GM12878 (cell line): ENCODE measurements around the gene TOP1. TPM values are rescaled to one million over a fixed set of nuclear protein-coding genes. Genes with fewer than 3 reads are reported as not detected.

Source experiments
- ATAC-seq: fragments of 200-7000 bp; cut with Tn5 transposase; 3 replicates; pipeline ENCODE4 v1.9.1; 2020; ENCODE audit warnings: mild to moderate bottlenecking, moderate library complexity
- BruUV-seq: library from RNA; stranded (reverse); fragments of 400-500 nt; replicated peaks from 2 replicates; lab custom pipeline; 2021; lab: Mats Ljungman, UMichigan
- CTCF ChIA-PET: fragments of 300-600 bp; sonication (Branson Sonifier 250); formaldehyde crosslinking; extraction: SDS; loops from one replicate; lab custom pipeline; 2021; ENCODE audit warnings: inconsistent platforms; lab: Yijun Ruan, JAX
- POLR2A ChIA-PET: fragments of 350-600 bp; formaldehyde crosslinking; extraction: SDS; loops from one replicate; lab custom pipeline; 2021; ENCODE audit warnings: inconsistent platforms; lab: Charles Lee
- RAD21 ChIA-PET: fragments of 300-600 bp; sonication (Branson Sonifier 250); formaldehyde crosslinking; loops from one replicate; lab custom pipeline; 2023; ENCODE audit warnings: antibody characterized with exemption; ENCODE audit not compliant: unreplicated experiment; lab: Charles Lee
- SMC1A ChIA-PET: fragments of 300-600 bp; sonication (Branson Sonifier 250); formaldehyde crosslinking; loops from one replicate; lab custom pipeline; 2023; ENCODE audit not compliant: unreplicated experiment, uncharacterized antibody; lab: Charles Lee
- DNase-seq: peaks from one replicate; pipeline ENCODE4 v3.0.0-alpha.2; 2011; ENCODE audit warnings: low read depth, low spot score
- FAIRE-seq: peaks from 3 replicates; lab custom pipeline; 2011; peaks lifted over from hg19 to GRCh38; lab: Jason Lieb, UNC
- H2AFZ ChIP-seq: 2 replicates; pipeline ENCODE4 v1.6.0; 2011; ENCODE audit warnings: low read depth, low read length, control low read depth; ENCODE audit not compliant: control insufficient read depth
- H3K27ac ChIP-seq: 2 replicates; pipeline ENCODE4 v1.5.1; 2011; ENCODE audit warnings: control low read depth; ENCODE audit not compliant: control insufficient read depth, insufficient read depth
- H3K27me3 ChIP-seq, 2 experiments: replicated peaks in 1 of 2; 2 replicates each; pipeline versions ENCODE4 v1.6.0 to v1.6.1; 2011; ENCODE audit warnings: low read length in 1 of 2; ENCODE audit not compliant: control insufficient read depth in 2 of 2, insufficient read depth in 2 of 2
- H3K36me3 ChIP-seq, 2 experiments: 2 replicates each; pipeline ENCODE4 v1.5.1; 2011; ENCODE audit warnings: low read length in 1 of 2; ENCODE audit not compliant: control insufficient read depth in 2 of 2, insufficient read depth in 2 of 2
- H3K4me1 ChIP-seq: 2 replicates; pipeline ENCODE4 v1.6.1; 2011; ENCODE audit warnings: mild to moderate bottlenecking, low read length, moderate library complexity, mixed read lengths; ENCODE audit not compliant: control insufficient read depth, insufficient read depth
- H3K4me2 ChIP-seq: 2 replicates; pipeline ENCODE4 v1.6.0; 2011; ENCODE audit warnings: control low read depth; ENCODE audit not compliant: control insufficient read depth, insufficient read depth
- H3K4me3 ChIP-seq: fragments of 200-600 bp; sonication (generic); 2 replicates; pipeline ENCODE4 v1.5.1; 2016
- H3K79me2 ChIP-seq: 2 replicates; pipeline ENCODE4 v1.6.0; 2011; ENCODE audit warnings: low read length; ENCODE audit not compliant: control insufficient read depth, insufficient read depth
- H3K9ac ChIP-seq: 2 replicates; pipeline ENCODE4 v1.8.0; 2011; ENCODE audit warnings: low read length, control low read depth, mixed read lengths; ENCODE audit not compliant: control insufficient read depth, insufficient read depth
- H3K9me3 ChIP-seq: replicated peaks from 3 replicates; pipeline ENCODE4 v1.5.1; 2011; ENCODE audit warnings: mild to moderate bottlenecking, low read length; ENCODE audit not compliant: control insufficient read depth, insufficient read depth
- H4K20me1 ChIP-seq: 2 replicates; pipeline ENCODE4 v1.6.0; 2011; ENCODE audit not compliant: control insufficient read depth, insufficient read depth
- BACH1 ChIP-seq: fragments of 450-650 bp; IDR thresholded peaks from 2 replicates; pipeline ENCODE4 v1.6.1; 2017; ENCODE audit warnings: mild to moderate bottlenecking, borderline replicate concordance
- CHD1 ChIP-seq: IDR thresholded peaks from 2 replicates; pipeline ENCODE4 v1.6.1; 2012; ENCODE audit warnings: low read depth, low read length, improper control_type of control experiment
- E2F4 ChIP-seq: IDR thresholded peaks from 2 replicates; pipeline ENCODE4 v1.6.1; 2012; ENCODE audit warnings: low read depth, low read length, improper control_type of control experiment
- FOXM1 ChIP-seq: IDR thresholded peaks from 2 replicates; pipeline ENCODE4 v1.6.1; 2012; ENCODE audit warnings: low read depth, mild to moderate bottlenecking, inconsistent platforms, low read length, moderate library complexity
- HDGF ChIP-seq: fragments of 450-650 bp; IDR thresholded peaks from 2 replicates; pipeline ENCODE4 v1.6.1; 2016; ENCODE audit warnings: antibody characterized with exemption
- JUND ChIP-seq: IDR thresholded peaks from 2 replicates; pipeline ENCODE4 v1.6.1; 2012; ENCODE audit warnings: low read depth, mild to moderate bottlenecking, low read length, improper control_type of control experiment, moderate library complexity
- LARP7 ChIP-seq: fragments of 450-650 bp; IDR thresholded peaks from 2 replicates; pipeline ENCODE4 v1.6.1; 2017; ENCODE audit warnings: mild to moderate bottlenecking
- MLLT1 ChIP-seq: fragments of 450-650 bp; IDR thresholded peaks from 2 replicates; pipeline ENCODE4 v1.6.1; 2016; ENCODE audit warnings: mild to moderate bottlenecking
- MYB ChIP-seq: fragments of 150-350 bp; IDR thresholded peaks from 2 replicates; pipeline ENCODE4 v1.6.1; 2014; ENCODE audit warnings: mild to moderate bottlenecking, low read depth, low read length, borderline replicate concordance
- NFIC ChIP-seq: IDR thresholded peaks from 2 replicates; pipeline ENCODE4 v1.6.1; 2012; ENCODE audit warnings: low read depth, mild to moderate bottlenecking, inconsistent platforms, low read length, moderate library complexity
- NFXL1 ChIP-seq: fragments of 450-650 bp; IDR thresholded peaks from 2 replicates; pipeline ENCODE4 v1.6.1; 2017; ENCODE audit warnings: antibody characterized with exemption, mild to moderate bottlenecking, borderline replicate concordance
- PML ChIP-seq: IDR thresholded peaks from 2 replicates; pipeline ENCODE4 v1.6.1; 2012; ENCODE audit warnings: low read length, inconsistent platforms
- RCOR1 ChIP-seq: conservative IDR thresholded peaks from 2 replicates; pipeline ENCODE4 v1.6.1; 2012; ENCODE audit warnings: low read depth, low read length, improper control_type of control experiment
- RFX5 ChIP-seq: IDR thresholded peaks from 2 replicates; pipeline ENCODE4 v1.6.1; 2011; ENCODE audit warnings: low read depth, low read length, improper control_type of control experiment
- TBL1XR1 ChIP-seq: IDR thresholded peaks from 2 replicates; pipeline ENCODE4 v1.6.1; 2012; ENCODE audit warnings: low read depth, low read length, improper control_type of control experiment
- YY1 ChIP-seq: IDR thresholded peaks from 2 replicates; pipeline ENCODE4 v1.6.1; 2011; ENCODE audit warnings: low read depth, mild to moderate bottlenecking, low read length
- ZNF24 ChIP-seq: fragments of 450-650 bp; IDR thresholded peaks from 2 replicates; pipeline ENCODE4 v1.6.1; 2017; ENCODE audit warnings: antibody characterized with exemption, mild to moderate bottlenecking
- ZNF592 ChIP-seq: fragments of 450-650 bp; IDR thresholded peaks from 2 replicates; pipeline ENCODE4 v1.6.1; 2017; ENCODE audit warnings: mild to moderate bottlenecking, moderate library complexity
- WGBS: methylation state at CpG from one replicate; pipeline ENCODE4 v1.1.6; 2016; ENCODE audit warnings: low lambda C conversion rate; ENCODE audit not compliant: insufficient replicate concordance, insufficient coverage; ENCODE audit errors: missing lambda C conversion rate; 5-methylcytosine and 5-hydroxymethylcytosine counted together
- in situ Hi-C: fragments of 300-500 bp; cut with MboI; formaldehyde crosslinking; loops from 9 replicates; pipeline ENCODE4 v1.14.3; 2018; ENCODE audit warnings: mixed read lengths
- intact Hi-C: fragments of 100-400 bp; cut with micrococcal nuclease; formaldehyde crosslinking; loops from one replicate; pipeline ENCODE4 v1.14.2; 2022; ENCODE audit not compliant: unreplicated experiment
- polyA plus RNA-seq, 11 experiments: library from polyadenylated mRNA; depleted of rRNA in 4 of 11; unstranded in 6 of 11; stranded (reverse) in 5 of 11; fragments of >200 nt; fragmentation: Nextera tagmentation in 4 of 11; fragmentation: Illumina TruSeq in 1 of 11; extraction: Ambion mirVana in 4 of 11; extraction: Trizol in 1 of 11; gene quantifications; 1 replicate in 1 of 11; 2 replicates in 10 of 11; pipeline versions ENCODE4 v1.2.1 to v1.2.3, GENCODE V29; 2011 to 2016; ENCODE audit warnings: inconsistent platforms in 2 of 11, missing spikeins in 2 of 11, low read depth in 1 of 11
- total RNA-seq, 4 experiments: library from RNA; depleted of rRNA in 3 of 4; stranded (reverse); fragments of >200 nt in 3 of 4; fragmentation: Illumina TruSeq in 1 of 4; extraction: Trizol in 1 of 4; gene quantifications; 2 replicates each; pipeline versions ENCODE4 v1.2.1 to v1.2.3, GENCODE V29; 2013 to 2021

TOP1 gene
- total and polyA plus RNA-seq, 10 of the 15 experiments (the other 5 are each of a cell fraction or from before 2014, with no cell fraction given), result 21.5 to 128 (median 47.3) TPM

- Histone ChIP-seq H3K4me1 (peaks cover 5% of the 10 kb centered on the region), H3K36me3 (0 out of 4 replicates have a peak, but pooled peaks cover 0 to 2% of the 10 kb centered on the region in 2 experiments), H3K27ac (peak overlapping the region; percentile 95), H2AFZ (no peak overlapping the region; the same call in 1 of the 2 replicates), H3K27me3 (no peaks in the 10 kb centered on the region), H3K4me3 (peak overlapping the region; percentile 97), H3K79me2 (peaks cover 58% of the 10 kb centered on the region), H3K4me2 (peak overlapping the region; percentile 70; the same call in 1 of the 2 replicates), H3K9ac (peak overlapping the region; percentile 95), H4K20me1 (no peaks in the 10 kb centered on the region), H3K9me3 (no peaks in the 10 kb centered on the region)
- ChIA-PET RAD21 (interaction anchor here (0.8 to 27.8 kb wide), 5 partner anchors 14 to 65 kb away, joined by 3 to 696 read pairs (median 30); no protein-coding TSS in a partner anchor), POLR2A (interaction anchor here (0.6 to 8.1 kb wide), 6 partner anchors 8 to 158 kb away, joined by 3 to 214 read pairs (median 6); no protein-coding TSS in a partner anchor), CTCF (interaction anchor here (1.2 to 24.4 kb wide), 4 partner anchors 16 to 129 kb away, joined by 4 to 510 read pairs (median 52); no protein-coding TSS in a partner anchor), SMC1A (interaction anchor here (0.8 to 9.3 kb wide), 7 partner anchors 9 to 42 kb away, joined by 4 to 178 read pairs (median 43); no protein-coding TSS in a partner anchor)
- ATAC-seq (peak; percentile 48), FAIRE-seq (no peak), DNase-seq (no peak)
- in situ Hi-C loops (no loop called here), intact Hi-C loops (no loop called here)
- under 1% methylated on average over 37 of the region's 69 CpGs for WGBS
- no TSS peak for BruUV-seq
- TF ChIP-seq MYB (no peak), BACH1 (no peak), YY1 (peak; percentile 59), PML (0 out of 2 replicates have a peak, but pooled peaks have one; percentile 15), CHD1 (no peak), JUND (no peak), FOXM1 (no peak), LARP7 (peak; percentile 38; the same call in 1 of the 2 replicates), ZNF24 (no peak), E2F4 (no peak), RCOR1 (no peak), NFIC (no peak), ZNF592 (no peak), RFX5 (no peak), MLLT1 (peak; percentile 82), TBL1XR1 (no peak), HDGF (peak; percentile 94), NFXL1 (0 out of 2 replicates have a peak, but pooled peaks have one; percentile 13)
Measured at GRCh38 chr20:41029150-41029901, 704 bp downstream of the TOP1 start.
